ENCODE results near the gene ZBTB18.

- TF ChIP-seq CTCF (conservative IDR thresholded peaks at IDR 0.05 in 1 of 2, IDR thresholded peaks at IDR 0.05 in 1 of 2; ENCODE audit: low read depth in 1 of 2, low read length in 2 of 2): no peak
- TF ChIP-seq EZH2 (IDR thresholded peaks at IDR 0.05; ENCODE audit: low read length, missing control alignments): no peak
Measured at GRCh38 chr1:244037252-244037651, 13.8 kb upstream of the ZBTB18 start.
